LNCaP clone FGC (cell line): ENCODE results near the gene RXRA.

Source experiments
- DNase-seq: peaks from one replicate; pipeline ENCODE4 v3.0.0-alpha.2; 2011; ENCODE audit warnings: low read depth
- H3K4me3 ChIP-seq: 2 replicates; pipeline ENCODE4 v1.5.1; 2011; ENCODE audit warnings: mild to moderate bottlenecking, low read depth, low read length, control low read depth
- CTCF ChIP-seq: IDR thresholded peaks from 2 replicates; pipeline ENCODE4 v1.5.1; 2012; ENCODE audit warnings: mild to moderate bottlenecking; ENCODE audit not compliant: control insufficient read depth, insufficient read depth; ENCODE audit errors: extremely low read depth

RXRA gene

GRCh38 chr9:134289241-134289875 lies 36.9 kb upstream of the RXRA start:
- no peak for TF ChIP-seq CTCF
- no peak overlapping the region for H3K4me3 ChIP-seq
- no peak for DNase-seq

DNA sequence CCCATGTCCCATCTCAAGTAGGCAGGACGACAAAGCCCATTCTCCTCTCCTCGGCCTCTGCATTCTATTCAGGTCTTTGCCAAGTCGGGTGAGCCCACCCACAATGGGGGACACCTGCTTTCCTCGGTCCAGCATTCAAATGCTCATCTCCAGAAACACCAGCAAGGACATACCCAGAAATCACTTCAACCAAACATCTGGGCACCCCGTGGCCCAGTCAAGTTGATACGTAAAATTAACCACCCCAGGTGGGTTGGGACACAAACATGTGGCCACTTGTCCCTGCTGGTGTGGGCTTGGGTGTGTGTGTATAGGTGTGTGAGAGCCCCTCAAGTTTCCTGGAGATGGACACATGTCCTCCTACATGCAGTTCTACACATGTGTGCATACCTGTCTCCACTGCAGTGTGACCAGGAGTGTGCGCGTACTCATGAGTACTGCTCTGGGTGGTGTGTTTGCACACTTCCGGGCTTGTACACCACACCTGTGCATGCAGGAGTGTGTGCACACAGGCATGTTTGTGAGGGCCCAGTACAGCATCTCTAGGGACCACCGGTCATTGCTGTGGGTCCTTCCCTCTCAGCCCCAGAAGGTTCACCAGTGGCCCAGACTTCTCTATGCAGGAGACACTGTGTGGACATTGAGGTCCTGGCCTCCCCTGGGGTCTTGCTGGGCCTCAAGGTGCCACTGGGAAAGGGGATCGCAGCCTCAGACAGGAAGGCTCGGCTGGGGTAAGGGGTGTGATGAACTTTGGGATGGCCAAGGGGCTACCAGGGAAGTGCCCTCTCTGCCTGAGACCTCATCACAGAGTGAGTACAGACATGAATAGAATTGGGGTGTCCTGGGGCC lies 35.4 kb upstream of the RXRA start:
- H3K4me3 ChIP-seq = no peak overlapping the region
- no peak for DNase-seq
- TF ChIP-seq CTCF = no peak

- no peak for TF ChIP-seq CTCF
- no peak overlapping the region for H3K4me3 ChIP-seq
- no peak for DNase-seq
Measured at GRCh38 chr9:134291452-134291881, 34.8 kb upstream of the RXRA start.

DNA sequence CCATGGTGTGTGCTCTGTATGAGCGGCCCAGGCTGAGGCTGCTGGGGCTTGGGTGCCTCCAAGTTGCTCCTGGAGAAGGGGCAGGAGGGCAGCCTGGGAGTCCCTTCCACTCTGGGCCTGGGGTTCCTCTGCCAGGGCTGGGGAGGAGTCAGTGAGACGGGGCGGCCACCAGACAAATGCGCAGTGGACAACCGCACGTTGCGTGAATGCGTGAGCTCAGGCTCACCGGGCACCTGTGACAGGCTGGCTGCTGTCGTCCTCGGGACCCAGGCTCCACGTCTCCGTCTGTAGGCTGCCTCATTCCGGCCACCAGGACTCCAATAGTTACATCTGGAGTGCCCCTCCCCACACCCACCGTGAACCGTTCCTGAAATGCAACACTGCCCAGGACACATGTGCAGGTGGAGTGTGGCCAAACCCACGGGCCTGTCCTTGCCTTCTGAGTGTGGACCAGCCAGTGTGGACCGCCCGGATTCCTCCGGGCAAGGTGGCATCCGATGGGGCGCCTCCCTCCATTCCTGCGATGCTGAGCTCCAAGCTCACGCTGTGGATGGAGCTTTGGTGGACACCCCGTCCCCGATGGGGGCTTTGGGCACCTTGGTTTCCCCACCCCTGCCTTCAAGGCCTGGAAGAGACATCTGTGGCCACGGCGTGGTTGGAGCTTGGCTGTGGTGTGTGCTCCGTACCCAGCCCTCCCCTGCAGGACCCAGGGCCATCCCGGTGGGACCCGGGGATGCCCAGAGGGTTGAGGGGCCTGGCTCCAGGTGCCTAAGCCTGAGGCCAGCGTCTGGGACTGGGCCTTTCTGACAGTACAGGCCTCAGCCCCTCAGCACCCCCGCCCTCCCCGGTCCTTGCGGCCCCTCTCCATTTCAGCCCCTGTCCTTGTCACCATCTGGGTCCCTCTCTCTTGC lies 34.0 kb upstream of the RXRA start:
- no peak for TF ChIP-seq CTCF
- no peak overlapping the region for H3K4me3 ChIP-seq
- DNase-seq = no peak

DNA sequence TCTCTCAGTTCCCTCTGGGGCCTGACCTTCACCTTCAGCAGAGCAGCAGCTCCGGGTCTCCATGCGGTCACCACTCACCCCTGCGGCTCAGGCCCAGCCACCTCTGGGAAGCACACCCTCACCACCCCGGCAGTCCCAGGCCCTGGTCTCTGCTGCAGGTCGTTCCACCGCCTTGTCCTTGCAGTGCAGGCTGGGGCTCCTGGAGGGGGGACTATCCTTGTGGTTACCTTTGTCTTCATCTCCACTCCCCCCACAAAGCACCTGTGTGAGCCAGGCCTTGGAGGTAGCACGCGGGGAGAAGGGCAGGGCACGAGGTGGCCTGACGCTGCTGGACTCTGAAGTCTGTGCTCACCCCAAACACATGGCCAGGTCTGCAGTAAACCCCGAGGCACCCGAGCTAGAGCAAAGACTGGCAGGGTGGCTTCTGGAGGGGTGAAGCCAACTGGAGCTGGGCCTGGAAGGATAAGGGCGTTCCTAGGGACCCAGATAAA lies 33.2 kb upstream of the RXRA start:
- TF ChIP-seq CTCF = no peak
- H3K4me3 ChIP-seq = no peak overlapping the region
- DNase-seq = no peak

GRCh38 chr9:134293611-134294152 lies 32.6 kb upstream of the RXRA start:
- H3K4me3 ChIP-seq = no peak overlapping the region
- TF ChIP-seq CTCF = no peak
- DNase-seq = no peak
